ENCODE results near the gene MXI1.

- no peak for TF ChIP-seq CTCF (IDR thresholded peaks at IDR 0.05)
- TF ChIP-seq, protein P1, sequence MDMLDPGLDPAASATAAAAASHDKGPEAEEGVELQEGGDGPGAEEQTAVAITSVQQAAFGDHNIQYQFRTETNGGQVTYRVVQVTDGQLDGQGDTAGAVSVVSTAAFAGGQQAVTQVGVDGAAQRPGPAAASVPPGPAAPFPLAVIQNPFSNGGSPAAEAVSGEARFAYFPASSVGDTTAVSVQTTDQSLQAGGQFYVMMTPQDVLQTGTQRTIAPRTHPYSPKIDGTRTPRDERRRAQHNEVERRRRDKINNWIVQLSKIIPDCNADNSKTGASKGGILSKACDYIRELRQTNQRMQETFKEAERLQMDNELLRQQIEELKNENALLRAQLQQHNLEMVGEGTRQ (CRISPR knock-in tag; IDR thresholded peaks at IDR 0.05): no peak
- no peak for TF ChIP-seq TP53 (CRISPR knock-in tag; IDR thresholded peaks at IDR 0.05)
- TF ChIP-seq FOXP4 (CRISPR knock-in tag; IDR thresholded peaks at IDR 0.05): no peak
- no peak for TF ChIP-seq ATF3 (CRISPR knock-in tag; conservative IDR thresholded peaks at IDR 0.05)
These were observed 128.1 kb downstream of the MXI1 start for GRCh38 chr10:110335314-110336064.

All from WTC11 (cell line).